Measurements from ENCODE around the gene PLAGL1.
"Not testable (repeated sequence)": the region's sequence is repeated elsewhere in the genome, so short reads cannot be mapped to it uniquely, and the experiment has no call there.

The PLAGL1 gene

DNA sequence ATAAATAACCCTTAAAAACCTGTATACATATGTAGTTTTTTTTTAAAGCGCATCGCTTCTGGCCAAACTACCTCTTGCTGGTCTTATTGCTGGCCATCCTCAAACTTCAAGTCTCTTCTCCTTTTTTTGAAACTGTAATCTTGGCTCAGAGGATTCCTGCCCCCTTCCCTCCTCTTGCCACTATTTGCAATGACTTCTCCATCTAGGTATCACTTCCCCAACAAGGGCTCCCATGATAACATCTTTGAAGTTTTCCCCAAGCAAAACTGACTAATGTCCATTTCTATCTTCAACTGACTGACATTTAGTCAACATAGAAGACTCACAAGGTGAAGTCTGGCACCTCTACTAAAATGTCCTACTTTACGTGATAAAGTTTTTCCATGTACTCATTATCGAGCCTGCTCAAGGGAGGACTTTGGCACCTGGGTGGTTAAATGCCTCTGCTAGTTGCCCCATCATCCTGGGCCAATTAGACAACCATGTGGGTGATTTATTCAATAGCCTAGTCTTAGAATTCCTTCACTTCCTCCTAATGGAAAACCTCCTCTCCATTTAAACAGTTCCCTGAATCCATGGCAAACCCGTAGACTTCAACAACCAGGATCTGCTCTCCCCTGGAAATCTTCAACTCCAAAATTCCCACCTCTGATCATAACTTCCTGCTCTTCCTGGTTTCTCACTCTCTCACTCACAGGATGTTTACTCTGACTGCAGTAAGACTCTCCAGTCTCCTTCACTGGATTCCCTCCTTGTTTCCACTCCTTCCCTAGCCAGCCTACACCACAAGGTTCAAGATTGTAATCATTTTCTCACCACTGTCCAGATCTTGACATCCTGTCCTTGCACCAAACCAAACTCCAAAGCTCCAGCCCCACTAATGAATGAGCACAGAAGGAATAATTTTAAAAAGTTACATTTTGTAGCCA is 9.4 kb upstream of the PLAGL1 start:
- Histone ChIP-seq H3K4me1 (ENCODE audit: control insufficient read depth in 1 of 2, insufficient read depth in 1 of 2, low read depth in 1 of 2, low read length in 1 of 2) (peaks cover 0 to 6% of the 10 kb centered on the region in 2 experiments), H3K4me3 (ENCODE audit: low read depth in 1 of 2, low read length in 1 of 2) (no peak overlapping the region), H3K27me3 (no peaks in the 10 kb centered on the region), H3K9me3 (no peaks in the 10 kb centered on the region), H3K27ac (no peak overlapping the region), H3K36me3 (no peaks in the 10 kb centered on the region)
- TF ChIP-seq, protein P1, sequence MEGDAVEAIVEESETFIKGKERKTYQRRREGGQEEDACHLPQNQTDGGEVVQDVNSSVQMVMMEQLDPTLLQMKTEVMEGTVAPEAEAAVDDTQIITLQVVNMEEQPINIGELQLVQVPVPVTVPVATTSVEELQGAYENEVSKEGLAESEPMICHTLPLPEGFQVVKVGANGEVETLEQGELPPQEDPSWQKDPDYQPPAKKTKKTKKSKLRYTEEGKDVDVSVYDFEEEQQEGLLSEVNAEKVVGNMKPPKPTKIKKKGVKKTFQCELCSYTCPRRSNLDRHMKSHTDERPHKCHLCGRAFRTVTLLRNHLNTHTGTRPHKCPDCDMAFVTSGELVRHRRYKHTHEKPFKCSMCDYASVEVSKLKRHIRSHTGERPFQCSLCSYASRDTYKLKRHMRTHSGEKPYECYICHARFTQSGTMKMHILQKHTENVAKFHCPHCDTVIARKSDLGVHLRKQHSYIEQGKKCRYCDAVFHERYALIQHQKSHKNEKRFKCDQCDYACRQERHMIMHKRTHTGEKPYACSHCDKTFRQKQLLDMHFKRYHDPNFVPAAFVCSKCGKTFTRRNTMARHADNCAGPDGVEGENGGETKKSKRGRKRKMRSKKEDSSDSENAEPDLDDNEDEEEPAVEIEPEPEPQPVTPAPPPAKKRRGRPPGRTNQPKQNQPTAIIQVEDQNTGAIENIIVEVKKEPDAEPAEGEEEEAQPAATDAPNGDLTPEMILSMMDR (IDR thresholded peaks at IDR 0.05): no peak

DNA sequence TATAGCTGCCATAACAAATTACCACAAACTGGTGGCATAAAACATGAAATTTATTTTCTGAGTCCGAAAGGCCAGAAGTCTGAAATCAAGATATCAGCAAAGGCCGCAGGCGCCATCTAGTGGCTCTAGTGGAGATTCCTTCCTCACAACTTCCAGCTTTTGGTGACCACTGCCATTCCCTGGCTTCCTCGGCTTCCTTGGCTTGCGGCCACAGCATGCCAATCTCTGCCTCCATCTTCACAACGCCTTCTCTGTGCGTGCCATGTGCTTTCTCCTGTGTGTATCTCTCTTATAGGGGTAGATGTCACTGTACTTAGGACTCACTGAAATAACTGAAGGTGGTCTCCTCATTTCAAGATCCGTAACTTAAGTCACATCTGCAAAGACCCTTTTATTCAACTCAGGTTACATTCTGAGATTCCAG is 5.4 kb upstream of the PLAGL1 start:
- TF ChIP-seq, protein P1 (IDR thresholded peaks at IDR 0.05): peak; percentile 80
- H3K9me3 ChIP-seq: no peaks in the 10 kb centered on the region
- no peak overlapping the region for H3K27ac ChIP-seq
- peaks cover 0 to under 1% of the 10 kb centered on the region in 2 experiments for H3K4me1 ChIP-seq (ENCODE audit: control insufficient read depth in 1 of 2, insufficient read depth in 1 of 2, low read depth in 1 of 2, low read length in 1 of 2)
- no peaks in the 10 kb centered on the region for H3K36me3 ChIP-seq
- H3K27me3 ChIP-seq: peaks cover 2% of the 10 kb centered on the region
- no peak overlapping the region for H3K4me3 ChIP-seq (ENCODE audit: low read depth in 1 of 2, low read length in 1 of 2)

DNA sequence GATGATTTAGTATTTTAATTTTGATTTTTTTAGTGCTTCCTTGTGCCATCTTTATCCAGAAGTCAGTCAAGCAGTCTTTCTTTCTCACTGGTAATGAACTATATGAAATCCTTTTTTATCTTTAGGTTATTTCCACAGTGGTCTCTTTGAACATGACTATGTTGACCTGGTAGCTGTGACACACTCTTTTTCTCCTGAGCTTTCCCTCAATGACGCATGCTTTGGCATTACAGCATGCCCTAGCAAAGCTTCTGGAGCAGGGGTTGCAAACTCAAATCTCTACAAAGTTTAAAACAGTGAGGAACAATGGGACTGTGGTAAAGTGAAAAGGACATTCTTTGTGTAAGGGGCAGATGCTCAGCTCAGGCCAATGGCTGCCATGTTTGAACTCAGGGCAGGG is 4.5 kb upstream of the PLAGL1 start:
- H3K27me3 ChIP-seq: peaks cover 12% of the 10 kb centered on the region
- H3K9me3 ChIP-seq: no peaks in the 10 kb centered on the region
- H3K4me1 ChIP-seq (ENCODE audit: control insufficient read depth in 1 of 2, insufficient read depth in 1 of 2, low read depth in 1 of 2, low read length in 1 of 2): peaks cover 1 to 10% of the 10 kb centered on the region in 2 experiments
- TF ChIP-seq, protein P1 (IDR thresholded peaks at IDR 0.05): no peak
- H3K27ac ChIP-seq: no peak overlapping the region
- H3K4me3 ChIP-seq (ENCODE audit: low read depth in 1 of 2, low read length in 1 of 2): no peak overlapping the region
- no peaks in the 10 kb centered on the region for H3K36me3 ChIP-seq

DNA sequence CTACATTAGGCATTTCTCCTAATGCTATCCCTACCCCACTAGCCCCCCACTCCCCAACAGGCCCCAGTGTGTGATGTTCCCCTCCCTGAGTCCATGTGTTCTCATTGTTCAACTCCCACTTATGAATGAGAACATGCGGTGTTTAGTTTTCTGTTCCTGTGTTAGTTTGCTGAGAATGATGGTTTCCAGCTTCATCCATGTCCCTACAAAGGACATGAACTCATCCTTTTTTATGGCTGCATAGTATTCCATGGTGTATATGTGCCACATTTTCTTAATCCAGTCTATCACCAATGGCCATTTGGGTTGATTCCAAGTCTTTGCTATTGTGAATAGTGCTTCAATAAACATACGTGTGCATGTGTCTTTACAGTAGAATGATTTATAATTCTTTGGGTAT is 1.6 kb upstream of the PLAGL1 start:
- peaks cover 9 to 17% of the 10 kb centered on the region in 2 experiments for H3K4me1 ChIP-seq (ENCODE audit: control insufficient read depth in 1 of 2, insufficient read depth in 1 of 2, low read depth in 1 of 2, low read length in 1 of 2)
- H3K27ac ChIP-seq; H3K4me3 ChIP-seq (ENCODE audit: low read depth in 1 of 2, low read length in 1 of 2); H3K9me3 ChIP-seq; H3K36me3 ChIP-seq: not testable (repeated sequence)
- H3K27me3 ChIP-seq: peaks cover 22% of the 10 kb centered on the region

DNA sequence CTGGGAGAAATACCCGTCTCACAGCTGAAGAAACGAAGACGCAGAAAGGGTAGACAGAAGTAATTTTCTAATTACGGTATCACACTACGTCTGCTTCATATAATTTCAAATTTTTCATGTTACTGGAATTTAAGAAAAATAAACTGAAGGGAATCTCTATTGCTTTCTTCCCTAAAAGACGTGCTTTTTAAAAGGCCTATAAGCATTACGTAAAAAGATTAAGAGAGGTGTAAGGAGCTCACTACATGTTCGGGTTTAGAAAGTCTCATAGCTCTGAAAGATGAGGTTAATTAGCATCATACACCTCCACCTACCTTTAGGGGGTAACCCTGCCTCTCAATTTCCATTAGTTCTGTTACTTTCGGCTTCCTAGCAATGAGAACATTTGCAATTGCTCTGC is 787 bp upstream of the PLAGL1 start:
- Histone ChIP-seq H3K27ac (no peak overlapping the region), H3K4me3 (ENCODE audit: low read depth in 1 of 2, low read length in 1 of 2) (no peak overlapping the region), H3K36me3 (no peaks in the 10 kb centered on the region), H3K27me3 (peaks cover 22% of the 10 kb centered on the region), H3K4me1 (ENCODE audit: control insufficient read depth in 1 of 2, insufficient read depth in 1 of 2, low read depth in 1 of 2, low read length in 1 of 2) (peaks cover 9 to 17% of the 10 kb centered on the region in 2 experiments), H3K9me3 (no peaks in the 10 kb centered on the region)
- TF ChIP-seq, protein P1 (IDR thresholded peaks at IDR 0.05): no peak

DNA sequence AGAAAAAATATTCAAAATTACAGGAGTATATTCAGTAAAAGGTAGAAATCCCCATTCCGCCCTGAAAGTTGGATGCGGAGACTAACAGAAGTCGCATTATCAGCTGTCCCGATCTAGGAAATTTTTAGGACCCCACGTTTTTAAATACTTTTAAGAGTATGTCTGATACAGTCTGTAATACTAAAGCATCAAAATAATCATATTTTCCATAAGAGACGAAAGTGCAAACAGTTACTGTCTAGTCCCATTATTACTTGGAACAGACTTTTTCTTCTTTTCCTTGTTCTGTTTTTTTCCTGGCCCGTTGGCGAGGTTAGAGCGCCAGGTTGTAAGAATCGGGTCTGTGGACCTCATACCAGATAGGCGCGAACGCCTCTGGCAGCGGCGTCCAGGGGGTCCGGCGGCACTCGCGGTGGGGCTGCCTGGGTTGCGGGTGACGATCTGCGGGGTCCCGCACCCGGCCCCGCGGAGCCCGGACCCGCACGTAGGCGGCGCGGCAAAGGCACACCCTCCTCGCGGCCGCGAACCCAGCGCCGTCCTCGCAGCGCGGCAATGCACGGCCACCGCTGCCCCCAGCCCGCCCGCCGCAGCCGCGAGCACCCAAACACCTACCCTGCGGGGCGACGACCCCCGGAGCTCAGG is 460 bp downstream of the PLAGL1 start:
- H3K27ac ChIP-seq: no peak overlapping the region
- peaks cover 9 to 17% of the 10 kb centered on the region in 2 experiments for H3K4me1 ChIP-seq (ENCODE audit: control insufficient read depth in 1 of 2, insufficient read depth in 1 of 2, low read depth in 1 of 2, low read length in 1 of 2)
- H3K27me3 ChIP-seq: peaks cover 22% of the 10 kb centered on the region
- H3K36me3 ChIP-seq: no peaks in the 10 kb centered on the region
- no peaks in the 10 kb centered on the region for H3K9me3 ChIP-seq
- H3K4me3 ChIP-seq (ENCODE audit: low read depth in 1 of 2, low read length in 1 of 2): peak overlapping the region; percentile 32 to 36
- TF ChIP-seq, protein P1 (IDR thresholded peaks at IDR 0.05): no peak
